ENCODE data around the gene TCL1B.

DNA sequence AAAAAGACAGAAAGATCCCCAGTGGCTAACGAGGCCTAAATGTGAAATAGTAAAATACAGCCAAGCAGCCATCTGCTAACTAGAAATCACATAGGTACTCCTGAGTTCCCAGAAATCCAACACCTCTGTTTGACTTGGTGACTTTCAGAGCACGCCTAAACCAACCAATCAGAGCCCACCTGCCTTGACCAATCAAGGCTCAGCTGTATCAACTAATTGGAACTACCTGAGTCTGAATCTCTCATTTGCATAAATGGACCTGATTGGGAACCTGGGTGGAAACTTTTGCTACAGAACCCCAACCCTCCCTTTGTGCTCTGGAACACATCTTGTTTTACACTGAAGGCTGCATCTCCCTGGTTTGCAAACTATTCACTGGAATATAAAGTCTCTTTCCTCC lies 5.1 kb upstream of the TCL1B start:
- TF ChIP-seq POLR2A (IDR thresholded peaks at IDR 0.05): no peak
- TF ChIP-seq, protein P1, sequence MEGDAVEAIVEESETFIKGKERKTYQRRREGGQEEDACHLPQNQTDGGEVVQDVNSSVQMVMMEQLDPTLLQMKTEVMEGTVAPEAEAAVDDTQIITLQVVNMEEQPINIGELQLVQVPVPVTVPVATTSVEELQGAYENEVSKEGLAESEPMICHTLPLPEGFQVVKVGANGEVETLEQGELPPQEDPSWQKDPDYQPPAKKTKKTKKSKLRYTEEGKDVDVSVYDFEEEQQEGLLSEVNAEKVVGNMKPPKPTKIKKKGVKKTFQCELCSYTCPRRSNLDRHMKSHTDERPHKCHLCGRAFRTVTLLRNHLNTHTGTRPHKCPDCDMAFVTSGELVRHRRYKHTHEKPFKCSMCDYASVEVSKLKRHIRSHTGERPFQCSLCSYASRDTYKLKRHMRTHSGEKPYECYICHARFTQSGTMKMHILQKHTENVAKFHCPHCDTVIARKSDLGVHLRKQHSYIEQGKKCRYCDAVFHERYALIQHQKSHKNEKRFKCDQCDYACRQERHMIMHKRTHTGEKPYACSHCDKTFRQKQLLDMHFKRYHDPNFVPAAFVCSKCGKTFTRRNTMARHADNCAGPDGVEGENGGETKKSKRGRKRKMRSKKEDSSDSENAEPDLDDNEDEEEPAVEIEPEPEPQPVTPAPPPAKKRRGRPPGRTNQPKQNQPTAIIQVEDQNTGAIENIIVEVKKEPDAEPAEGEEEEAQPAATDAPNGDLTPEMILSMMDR (IDR thresholded peaks at IDR 0.05): no peak
